Esophagus squamous epithelium (tissue), 4 donors: ENCODE results near the gene UTS2R.

Source experiments
- CTCF ChIP-seq, 6 experiments: fragments of 450-650 bp in 4 of 6; fragments of 200-600 bp in 2 of 6; sonication (generic) in 2 of 6; IDR thresholded peaks; one replicate each; pipeline ENCODE4 v1.5.1; 2016 to 2019; ENCODE audit warnings: antibody characterized with exemption in 6 of 6, mild to moderate bottlenecking in 4 of 6, moderate library complexity in 4 of 6
- POLR2A ChIP-seq, 4 donors: fragments of 450-650 bp; IDR thresholded peaks; one replicate each; pipeline ENCODE4 v1.6.1; 2017; ENCODE audit warnings: antibody characterized with exemption in 4 of 4, mild to moderate bottlenecking in 4 of 4, moderate library complexity in 3 of 4

DNA sequence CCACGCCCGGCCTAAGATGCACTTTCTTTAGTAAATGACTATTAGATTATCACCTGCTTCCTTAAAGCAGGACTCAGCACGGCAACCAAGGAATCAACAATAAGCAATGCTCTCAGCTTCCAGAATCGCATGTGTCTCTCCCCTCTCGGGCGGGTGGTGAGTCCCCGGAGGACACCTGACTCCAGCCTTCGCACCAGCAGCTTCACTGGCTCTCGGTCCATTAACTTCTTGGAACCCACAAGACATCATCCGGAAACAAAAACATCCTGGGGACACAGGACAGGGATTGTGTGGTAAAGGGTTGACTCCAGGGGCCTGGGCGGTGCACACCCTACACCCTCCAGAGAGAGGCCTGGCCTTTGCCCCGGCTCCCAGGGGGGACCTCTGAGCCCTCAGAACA, 22.7 kb downstream of the UTS2R start:
- TF ChIP-seq CTCF (IDR thresholded peaks at IDR 0.05) (no peak), POLR2A (IDR thresholded peaks at IDR 0.05) (no peak)
